Fibroblast of the aortic adventitia (primary cell): ENCODE data around the gene AKNA. TPM values are rescaled to one million over a fixed set of nuclear protein-coding genes. Genes with fewer than 3 reads are reported as not detected.

Experiments
- DNase-seq: peaks from one replicate; pipeline ENCODE4 v3.0.0-alpha.2; 2010; ENCODE audit warnings: low read depth
- H3K4me3 ChIP-seq: 2 replicates; pipeline ENCODE4 v1.5.1; 2011; ENCODE audit warnings: low read depth, mild to moderate bottlenecking, control low read depth, low read length, moderate library complexity
- CTCF ChIP-seq: IDR thresholded peaks from 2 replicates; pipeline ENCODE4 v1.5.1; 2011; ENCODE audit warnings: mild to moderate bottlenecking, low read length, control low read depth, inconsistent platforms; ENCODE audit not compliant: insufficient read depth
- total RNA-seq: library from RNA; depleted of rRNA; stranded (reverse); fragments of >200 nt; gene quantifications from 2 replicates; pipeline ENCODE4 v1.2.3, GENCODE V29; 2012; ENCODE audit warnings: low replicate concordance

The AKNA gene
- total RNA-seq, 1 donor: 22.3 TPM

GRCh38 chr9:114431770-114432169, 44.0 kb upstream of the AKNA start:
- DNase-seq: no peak
- TF ChIP-seq CTCF: no peak
- no peak overlapping the region for H3K4me3 ChIP-seq

GRCh38 chr9:114431003-114431402, 43.2 kb upstream of the AKNA start:
- TF ChIP-seq CTCF: no peak
- DNase-seq: no peak
- H3K4me3 ChIP-seq: no peak overlapping the region

GRCh38 chr9:114430457-114430856, 42.7 kb upstream of the AKNA start:
- DNase-seq: no peak
- TF ChIP-seq CTCF: no peak
- no peak overlapping the region for H3K4me3 ChIP-seq

GRCh38 chr9:114429488-114429887, 41.7 kb upstream of the AKNA start:
- no peak overlapping the region for H3K4me3 ChIP-seq
- no peak for TF ChIP-seq CTCF
- no peak for DNase-seq

- no peak overlapping the region for H3K4me3 ChIP-seq
- no peak for DNase-seq
- no peak for TF ChIP-seq CTCF
Observed at GRCh38 chr9:114428466-114428865, 40.7 kb upstream of the AKNA start.

GRCh38 chr9:114427644-114428043, 39.9 kb upstream of the AKNA start:
- H3K4me3 ChIP-seq: no peak overlapping the region
- TF ChIP-seq CTCF: no peak
- DNase-seq: no peak

- no peak overlapping the region for H3K4me3 ChIP-seq
- DNase-seq: no peak
- TF ChIP-seq CTCF: no peak
Observed at GRCh38 chr9:114426046-114426948, 38.5 kb upstream of the AKNA start.
